Tibial nerve (tissue), 4 donors: ENCODE measurements around the gene COA1. TPM values are rescaled to one million over a fixed set of nuclear protein-coding genes. Genes with fewer than 3 reads are reported as not detected.

Experiments
- DNase-seq, 2 donors: peaks; one replicate each; pipeline ENCODE4 v3.0.0-alpha.2; 2019; ENCODE audit warnings: low spot score in 2 of 2
- H3K27ac ChIP-seq, 4 donors: fragments of 200-600 bp; sonication (generic) in 3 of 4; one replicate each; pipeline ENCODE4 v1.5.1; 2017 to 2019; ENCODE audit warnings: mild to moderate bottlenecking in 1 of 4
- H3K27me3 ChIP-seq, 2 donors: fragments of 200-600 bp; sonication (generic) in 1 of 2; one replicate each; pipeline versions ENCODE4 v1.5.1 to v1.6.0; 2017 to 2019
- H3K36me3 ChIP-seq, 3 donors: fragments of 200-600 bp; sonication (generic); one replicate each; pipeline ENCODE4 v1.5.1; 2018 to 2019
- H3K4me1 ChIP-seq, 4 donors: fragments of 200-600 bp; sonication (generic) in 3 of 4; one replicate each; pipeline ENCODE4 v1.5.1; 2017 to 2019
- H3K4me3 ChIP-seq, 4 donors: fragments of 200-600 bp; sonication (generic) in 3 of 4; one replicate each; pipeline ENCODE4 v1.5.1; 2017 to 2019; ENCODE audit warnings: mild to moderate bottlenecking in 1 of 4, moderate library complexity in 1 of 4
- H3K9me3 ChIP-seq, 4 donors: fragments of 200-600 bp; sonication (generic) in 3 of 4; one replicate each; pipeline ENCODE4 v1.5.1; 2017 to 2019
- EP300 ChIP-seq, 2 donors: sonication (generic); formaldehyde crosslinking; IDR thresholded peaks; one replicate each; pipeline ENCODE4 v1.6.1; 2017; ENCODE audit warnings: antibody characterized with exemption in 2 of 2, mild to moderate bottlenecking in 1 of 2
- POLR2A ChIP-seq, 2 donors: fragments of 450-650 bp; IDR thresholded peaks; one replicate each; pipeline ENCODE4 v1.6.1; 2017; ENCODE audit warnings: antibody characterized with exemption in 2 of 2, mild to moderate bottlenecking in 2 of 2, moderate library complexity in 2 of 2
- WGBS, 2 donors: methylation state at CpG; one replicate each; pipeline ENCODE4 v1.1.5; 2018; 5-methylcytosine and 5-hydroxymethylcytosine counted together
- total RNA-seq, 4 donors: library from RNA; depleted of rRNA; stranded (reverse); fragments of >200 nt; gene quantifications; one replicate each; pipeline ENCODE4 v1.1.0, GENCODE V29; 2016
- TF ChIP-seq, protein P1 (sequence below), 5 experiments: fragments of 200-600 bp in 3 of 5; fragments of 450-650 bp in 2 of 5; sonication (generic) in 3 of 5; IDR thresholded peaks; one replicate each; pipeline ENCODE4 v1.5.1; 2016 to 2019; ENCODE audit warnings: antibody characterized with exemption in 5 of 5, mild to moderate bottlenecking in 3 of 5, moderate library complexity in 2 of 5

COA1 gene
- total RNA-seq, 4 donors from 2014 or later = 58.5 to 74.1 (median 64.7) TPM

DNA sequence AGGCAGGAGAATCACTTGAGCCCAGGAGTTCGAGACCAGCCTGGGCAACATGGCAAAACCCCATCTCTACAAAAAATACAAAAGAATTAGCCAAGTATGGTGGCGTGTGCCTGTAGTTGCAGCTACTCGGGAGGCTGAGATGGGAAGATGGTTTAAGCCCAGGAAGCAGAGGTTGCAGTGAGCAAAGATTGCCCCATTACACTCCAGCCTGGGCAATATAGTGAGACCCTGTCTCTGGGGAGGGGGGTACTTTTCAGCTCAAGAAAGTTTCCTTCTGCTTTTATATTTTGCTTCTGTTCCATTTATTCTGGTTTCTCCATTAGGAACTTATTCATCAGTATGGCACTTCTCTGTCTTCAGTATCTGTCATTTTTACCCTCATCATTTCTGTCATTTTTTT is 48.6 kb downstream of the COA1 start:
- WGBS, 2 donors = 73 to 95% methylated on average over 3 of the region's 3 CpGs
- H3K4me3 ChIP-seq = no peak overlapping the region
- H3K36me3 ChIP-seq = no peaks in the 10 kb centered on the region
- no peak overlapping the region for H3K27ac ChIP-seq
- H3K9me3 ChIP-seq = no peaks in the 10 kb centered on the region
- TF ChIP-seq POLR2A (IDR thresholded peaks at IDR 0.05) (no peak), EP300 (IDR thresholded peaks at IDR 0.05) (no peak)
- TF ChIP-seq, protein P1, sequence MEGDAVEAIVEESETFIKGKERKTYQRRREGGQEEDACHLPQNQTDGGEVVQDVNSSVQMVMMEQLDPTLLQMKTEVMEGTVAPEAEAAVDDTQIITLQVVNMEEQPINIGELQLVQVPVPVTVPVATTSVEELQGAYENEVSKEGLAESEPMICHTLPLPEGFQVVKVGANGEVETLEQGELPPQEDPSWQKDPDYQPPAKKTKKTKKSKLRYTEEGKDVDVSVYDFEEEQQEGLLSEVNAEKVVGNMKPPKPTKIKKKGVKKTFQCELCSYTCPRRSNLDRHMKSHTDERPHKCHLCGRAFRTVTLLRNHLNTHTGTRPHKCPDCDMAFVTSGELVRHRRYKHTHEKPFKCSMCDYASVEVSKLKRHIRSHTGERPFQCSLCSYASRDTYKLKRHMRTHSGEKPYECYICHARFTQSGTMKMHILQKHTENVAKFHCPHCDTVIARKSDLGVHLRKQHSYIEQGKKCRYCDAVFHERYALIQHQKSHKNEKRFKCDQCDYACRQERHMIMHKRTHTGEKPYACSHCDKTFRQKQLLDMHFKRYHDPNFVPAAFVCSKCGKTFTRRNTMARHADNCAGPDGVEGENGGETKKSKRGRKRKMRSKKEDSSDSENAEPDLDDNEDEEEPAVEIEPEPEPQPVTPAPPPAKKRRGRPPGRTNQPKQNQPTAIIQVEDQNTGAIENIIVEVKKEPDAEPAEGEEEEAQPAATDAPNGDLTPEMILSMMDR (IDR thresholded peaks at IDR 0.05) = no peak
- H3K27me3 ChIP-seq = no peaks in the 10 kb centered on the region
- DNase-seq = no peak
- H3K4me1 ChIP-seq = peaks cover 0 to 8% (median 6%) of the 10 kb centered on the region in 4 donors

DNA sequence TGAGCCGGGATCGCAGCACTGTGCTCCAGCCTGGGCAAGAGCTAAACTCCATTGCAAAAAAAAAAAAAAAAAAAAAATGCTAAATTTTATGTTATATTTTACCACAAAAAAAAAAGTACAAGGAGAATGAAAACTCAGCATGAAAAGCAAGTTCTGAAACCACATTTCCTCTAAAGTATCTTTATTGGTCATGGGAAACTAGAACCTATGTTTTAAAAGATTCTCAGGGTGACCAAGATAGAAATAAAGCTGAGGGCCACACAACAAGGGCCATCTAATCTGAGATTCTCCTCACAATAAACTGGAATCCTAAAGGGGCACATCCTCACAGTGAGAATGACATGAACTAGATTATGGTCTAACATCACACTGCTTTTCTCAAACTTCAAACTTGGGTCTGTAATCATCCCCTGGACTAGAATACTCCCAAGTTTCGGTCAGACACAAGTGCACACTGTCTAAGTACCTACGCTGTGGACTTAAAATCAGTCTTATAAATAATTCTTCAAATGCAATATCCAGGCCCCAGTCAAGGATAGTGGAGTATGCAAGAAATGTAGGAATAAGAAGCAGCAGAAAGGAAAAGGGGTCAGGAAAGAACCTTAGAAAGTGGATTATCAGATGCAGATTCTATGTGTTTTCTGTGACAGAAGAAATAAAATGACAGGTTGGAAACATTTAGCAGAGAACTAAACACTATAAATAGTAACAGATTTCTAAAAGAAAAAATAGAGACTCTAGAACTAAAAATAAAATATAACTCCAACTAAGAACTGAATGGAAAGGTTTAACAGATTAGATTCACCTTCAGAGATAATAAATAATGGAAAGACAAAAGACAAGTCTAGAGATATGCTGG is 49.9 kb downstream of the COA1 start:
- TF ChIP-seq, protein P1 (IDR thresholded peaks at IDR 0.05) = no peak
- TF ChIP-seq EP300 (IDR thresholded peaks at IDR 0.05) (no peak), POLR2A (IDR thresholded peaks at IDR 0.05) (no peak)
- WGBS, 2 donors = 92 to 94% methylated on average over 4 of the region's 4 CpGs
- Histone ChIP-seq H3K4me3 (no peak overlapping the region), H3K36me3 (no peaks in the 10 kb centered on the region), H3K9me3 (no peaks in the 10 kb centered on the region), H3K27ac (no peak overlapping the region), H3K27me3 (no peaks in the 10 kb centered on the region), H3K4me1 (peaks cover 0 to 8% (median 7%) of the 10 kb centered on the region in 4 donors)
- no peak for DNase-seq

DNA sequence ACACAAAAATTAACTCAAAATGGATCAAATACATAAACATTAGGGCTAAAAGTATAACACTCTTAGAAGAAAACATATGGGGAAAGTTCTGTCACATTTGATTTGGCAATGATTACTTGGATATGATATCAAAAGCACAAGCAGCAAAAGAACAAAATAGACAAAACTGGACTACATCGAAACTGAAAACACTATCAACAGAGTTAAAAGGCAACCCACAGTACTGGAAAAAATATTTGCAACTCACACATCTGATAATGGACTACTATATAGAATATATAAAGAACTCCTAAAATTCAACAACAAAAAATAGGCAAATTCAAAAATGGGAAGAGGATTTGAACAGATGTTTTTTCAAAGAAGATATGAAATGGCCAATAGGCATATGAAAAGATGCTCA is 51.0 kb downstream of the COA1 start:
- H3K4me3 ChIP-seq = no peak overlapping the region
- peaks cover 0 to 14% (median 8%) of the 10 kb centered on the region in 4 donors for H3K4me1 ChIP-seq
- peaks cover 0 to 3% (median 0%) of the 10 kb centered on the region in 4 donors for H3K9me3 ChIP-seq
- WGBS, 2 donors = 88 to 93% methylated on average over 1 of the region's 1 CpG
- H3K36me3 ChIP-seq = no peaks in the 10 kb centered on the region
- DNase-seq = no peak
- no peaks in the 10 kb centered on the region for H3K27me3 ChIP-seq
- TF ChIP-seq EP300 (IDR thresholded peaks at IDR 0.05) (no peak), POLR2A (IDR thresholded peaks at IDR 0.05) (no peak)
- TF ChIP-seq, protein P1 (IDR thresholded peaks at IDR 0.05) = no peak
- no peak overlapping the region for H3K27ac ChIP-seq

DNA sequence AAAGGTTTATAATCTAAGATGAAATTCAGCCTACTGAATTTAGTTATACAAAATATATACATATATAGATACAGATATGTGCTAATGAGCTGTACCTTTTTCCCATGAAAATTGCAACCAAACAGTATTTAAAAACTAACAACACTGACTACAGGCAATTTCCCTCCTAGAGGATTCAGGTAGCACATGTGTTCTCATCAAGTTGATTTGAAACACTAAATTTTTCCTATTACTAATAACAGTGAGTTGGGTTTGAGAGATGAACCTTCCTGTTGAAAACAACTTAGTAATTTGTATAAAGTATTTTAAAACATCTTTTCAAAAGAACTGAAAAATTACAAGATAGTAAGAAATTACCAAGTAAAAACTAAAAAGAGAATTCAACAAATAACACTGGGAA is 51.5 kb downstream of the COA1 start:
- peaks cover 0 to 3% (median 0%) of the 10 kb centered on the region in 4 donors for H3K9me3 ChIP-seq
- no peak for DNase-seq
- TF ChIP-seq, protein P1 (IDR thresholded peaks at IDR 0.05) = no peak
- TF ChIP-seq EP300 (IDR thresholded peaks at IDR 0.05) = no peak

More for the DNA sequence above, 51.5 kb downstream of the COA1 start:
- Histone ChIP-seq H3K4me3 (no peak overlapping the region), H3K27ac (no peak overlapping the region), H3K27me3 (no peaks in the 10 kb centered on the region), H3K36me3 (no peaks in the 10 kb centered on the region), H3K4me1 (peaks cover 0 to 14% (median 8%) of the 10 kb centered on the region in 4 donors)
